ENCODE measurements around the gene ZNF66.
"Not testable (repeated sequence)": the region's sequence is repeated elsewhere in the genome, so short reads cannot be mapped to it uniquely, and the experiment has no call there.

Gene ZNF66

GRCh38 chr19:20776083-20777076, at the start of gene ZNF66:
Gene ZNF66, plus strand, starts transcription at chr19:20776304. Its CDS starts 144 bp downstream, at chr19:20776448.
- peak; percentile 84 to 93 for DNase-seq (ENCODE audit: extremely low read depth in 1 of 2, low read depth in 1 of 2)

- DNase-seq (ENCODE audit: extremely low read depth in 1 of 2, low read depth in 1 of 2) = not testable (repeated sequence)
These were observed 25.9 kb upstream of the ZNF66 start for GRCh38 chr19:20750169-20750568.

GRCh38 chr19:20752291-20752690, 23.8 kb upstream of the ZNF66 start:
- not testable (repeated sequence) for DNase-seq (ENCODE audit: extremely low read depth in 1 of 2, low read depth in 1 of 2)

GRCh38 chr19:20769225-20769736, 6.8 kb upstream of the ZNF66 start:
- DNase-seq (ENCODE audit: extremely low read depth in 1 of 2, low read depth in 1 of 2) = not testable (repeated sequence)

- DNase-seq (ENCODE audit: extremely low read depth in 1 of 2, low read depth in 1 of 2) = no peak
These were observed 11.7 kb downstream of the ZNF66 start for GRCh38 chr19:20787786-20788185.

GRCh38 chr19:20791806-20792205, 15.7 kb downstream of the ZNF66 start:
- no peak for DNase-seq (ENCODE audit: extremely low read depth in 1 of 2, low read depth in 1 of 2)

- DNase-seq (ENCODE audit: extremely low read depth in 1 of 2, low read depth in 1 of 2) = not testable (repeated sequence)
These were observed 30.5 kb downstream of the ZNF66 start for GRCh38 chr19:20806311-20807262.

- no peak for DNase-seq (ENCODE audit: extremely low read depth in 1 of 2, low read depth in 1 of 2)
These were observed 64.3 kb downstream of the ZNF66 start for GRCh38 chr19:20840371-20840770.
